Sigmoid colon (tissue), 7 donors: ENCODE measurements around the gene CIITA. TPM values are rescaled to one million over a fixed set of nuclear protein-coding genes. Genes with fewer than 3 reads are reported as not detected.

Experiments used
- DNase-seq: peaks from one replicate; pipeline ENCODE4 v3.0.0-alpha.2; 2019
- H3K27ac ChIP-seq, 4 donors: fragments of 200-600 bp; sonication (generic); one replicate each; pipeline ENCODE4 v1.5.1; 2016 to 2019; ENCODE audit warnings: mild to moderate bottlenecking in 1 of 4
- H3K27me3 ChIP-seq, 3 donors: fragments of 200-600 bp; sonication (generic); one replicate each; pipeline ENCODE4 v1.5.1; 2019; ENCODE audit warnings: mild to moderate bottlenecking in 1 of 3
- H3K36me3 ChIP-seq, 4 donors: fragments of 200-600 bp; sonication (generic); one replicate each; pipeline ENCODE4 v1.5.1; 2016 to 2019
- H3K4me1 ChIP-seq, 4 donors: fragments of 200-600 bp; sonication (generic); one replicate each; pipeline ENCODE4 v1.5.1; 2017 to 2019
- H3K4me3 ChIP-seq, 4 donors: fragments of 200-600 bp; sonication (generic); one replicate each; pipeline ENCODE4 v1.5.1; 2017 to 2019; ENCODE audit warnings: mild to moderate bottlenecking in 2 of 4, moderate library complexity in 1 of 4
- H3K9me3 ChIP-seq, 4 donors: fragments of 200-600 bp in 3 of 4; sonication (generic) in 3 of 4; one replicate each; pipeline versions ENCODE4 v1.5.1 to v1.6.1; 2013 to 2019
- CTCF ChIP-seq, 4 experiments: fragments of 450-650 bp in 3 of 4; fragments of 200-600 bp in 1 of 4; IDR thresholded peaks; one replicate each; pipeline ENCODE4 v1.5.1; 2016 to 2019; ENCODE audit warnings: antibody characterized with exemption in 4 of 4, mild to moderate bottlenecking in 3 of 4, moderate library complexity in 2 of 4
- EP300 ChIP-seq, 4 donors: sonication (generic); formaldehyde crosslinking; IDR thresholded peaks; one replicate each; pipeline ENCODE4 v1.6.1; 2017; ENCODE audit warnings: antibody characterized with exemption in 4 of 4
- POLR2A ChIP-seq, 2 donors: fragments of 450-650 bp; IDR thresholded peaks; one replicate each; pipeline ENCODE4 v1.6.1; 2016; ENCODE audit warnings: antibody characterized with exemption in 2 of 2, mild to moderate bottlenecking in 2 of 2, moderate library complexity in 2 of 2
- POLR2AphosphoS5 ChIP-seq, 4 donors: sonication (generic); formaldehyde crosslinking; IDR thresholded peaks; one replicate each; pipeline ENCODE4 v1.6.1; 2017; ENCODE audit warnings: antibody characterized with exemption in 4 of 4
- WGBS, 2 donors: extraction: QIAGEN DNeasy Blood & Tissue Kit; methylation state at CpG; one replicate each; pipeline ENCODE4 v1.1.7; 2013; 5-methylcytosine and 5-hydroxymethylcytosine counted together
- intact Hi-C: fragments of 100-400 bp; cut with DNase I; formaldehyde crosslinking; loops from one replicate; pipeline ENCODE4 v1.15.1; 2023
- polyA plus RNA-seq, 3 donors: library from polyadenylated mRNA; stranded (reverse); fragments of 200-250 nt; gene quantifications; one replicate each; pipeline ENCODE4 v1.2.3, GENCODE V29; 2013
- total RNA-seq, 4 donors: library from RNA; depleted of rRNA; stranded (reverse); fragments of >200 nt; gene quantifications; one replicate each; pipeline ENCODE4 v1.1.0, GENCODE V29; 2016
- donor health status: healthy with polysubstance abuse.
- donor health status: Bipolar disorder and iron deficiency.
- donor health status: healthy.

The CIITA gene
- total and polyA plus RNA-seq, 7 donors = 1.2 to 53.9 (median 9.7) TPM

- H3K36me3 ChIP-seq = no peaks in the 10 kb centered on the region
Measured at GRCh38 chr16:10892782-10893318, 15.8 kb downstream of the CIITA start.

GRCh38 chr16:10895053-10895946 is 18.3 kb downstream of the CIITA start:
- no peaks in the 10 kb centered on the region for H3K4me1 ChIP-seq
- no peaks in the 10 kb centered on the region for H3K9me3 ChIP-seq
- intact Hi-C loops = no loop called here
- TF ChIP-seq POLR2AphosphoS5 (IDR thresholded peaks at IDR 0.05) (no peak), EP300 (IDR thresholded peaks at IDR 0.05) (no peak), CTCF (IDR thresholded peaks at IDR 0.05) (no peak), POLR2A (IDR thresholded peaks at IDR 0.05) (no peak)
- DNase-seq = no peak
- no peak overlapping the region for H3K27ac ChIP-seq
- H3K27me3 ChIP-seq = peaks cover 0 to 14% (median 0%) of the 10 kb centered on the region in 3 donors
- 47 to 53% methylated on average over 17 of the region's 17 CpGs for WGBS, 2 donors
- H3K36me3 ChIP-seq = no peaks in the 10 kb centered on the region
- H3K4me3 ChIP-seq = no peak overlapping the region

More at GRCh38 chr16:10892782-10893318, 15.8 kb downstream of the CIITA start:
- Histone ChIP-seq H3K4me1 (no peaks in the 10 kb centered on the region), H3K4me3 (no peak overlapping the region), H3K9me3 (no peaks in the 10 kb centered on the region), H3K27ac (no peak overlapping the region), H3K27me3 (peaks cover 0 to 14% (median 0%) of the 10 kb centered on the region in 3 donors)
- DNase-seq = no peak
- no peak for TF ChIP-seq POLR2AphosphoS5 (IDR thresholded peaks at IDR 0.05)
- no peak for TF ChIP-seq EP300 (IDR thresholded peaks at IDR 0.05)
- TF ChIP-seq CTCF (IDR thresholded peaks at IDR 0.05) = no peak
- TF ChIP-seq POLR2A (IDR thresholded peaks at IDR 0.05) = no peak
- WGBS, 2 donors = 86% methylated on average over 5 of the region's 5 CpGs
- intact Hi-C loops = no loop called here

GRCh38 chr16:10896165-10896564 is 19.2 kb downstream of the CIITA start:
- Histone ChIP-seq H3K27me3 (peaks cover 0 to 14% (median 0%) of the 10 kb centered on the region in 3 donors), H3K4me3 (no peak overlapping the region), H3K9me3 (no peaks in the 10 kb centered on the region), H3K36me3 (no peaks in the 10 kb centered on the region), H3K4me1 (no peaks in the 10 kb centered on the region), H3K27ac (no peak overlapping the region)
- 51 to 71% methylated on average over 3 of the region's 3 CpGs for WGBS, 2 donors
- DNase-seq = no peak
- no peak for TF ChIP-seq EP300 (IDR thresholded peaks at IDR 0.05)
- TF ChIP-seq CTCF (IDR thresholded peaks at IDR 0.05) = no peak
- no peak for TF ChIP-seq POLR2AphosphoS5 (IDR thresholded peaks at IDR 0.05)
- TF ChIP-seq POLR2A (IDR thresholded peaks at IDR 0.05) = no peak
- intact Hi-C loops = no loop called here

- Histone ChIP-seq H3K4me3 (no peak overlapping the region), H3K27ac (no peak overlapping the region), H3K36me3 (no peaks in the 10 kb centered on the region), H3K9me3 (no peaks in the 10 kb centered on the region), H3K4me1 (no peaks in the 10 kb centered on the region), H3K27me3 (peaks cover 0 to 14% (median 0%) of the 10 kb centered on the region in 3 donors)
- TF ChIP-seq CTCF (IDR thresholded peaks at IDR 0.05) (no peak), POLR2A (IDR thresholded peaks at IDR 0.05) (no peak), POLR2AphosphoS5 (IDR thresholded peaks at IDR 0.05) (no peak), EP300 (IDR thresholded peaks at IDR 0.05) (no peak)
- DNase-seq = no peak
- 91% methylated on average over 2 of the region's 2 CpGs for WGBS, 2 donors
- intact Hi-C loops = no loop called here
Measured at GRCh38 chr16:10896723-10897122, 19.7 kb downstream of the CIITA start.
